MG63 (cell line): ENCODE measurements around the gene PPP1R9B. TPM values are rescaled to one million over a fixed set of nuclear protein-coding genes. Genes with fewer than 3 reads are reported as not detected.
A peak's percentile ranks its signal among the peaks of the same experiment; 100 is the strongest.

Experiments used
- DNase-seq: peaks from one replicate; pipeline ENCODE4 v3.0.0-alpha.2; 2020
- H3K27me3 ChIP-seq: fragments of 250-450 bp; sonication (Bioruptor Pico); 2 replicates; pipeline ENCODE4 v1.5.1; 2020; ENCODE audit warnings: mild to moderate bottlenecking, moderate library complexity
- H3K36me3 ChIP-seq: fragments of 250-450 bp; sonication (Bioruptor Pico); 2 replicates; pipeline ENCODE4 v1.5.1; 2020; ENCODE audit warnings: mild to moderate bottlenecking, moderate library complexity
- H3K4me3 ChIP-seq: fragments of 250-450 bp; sonication (Bioruptor Pico); 2 replicates; pipeline ENCODE4 v1.5.1; 2020; ENCODE audit warnings: mild to moderate bottlenecking, moderate library complexity
- H3K9me3 ChIP-seq: fragments of 250-450 bp; sonication (Bioruptor Pico); 2 replicates; pipeline ENCODE4 v1.5.1; 2020; ENCODE audit warnings: mild to moderate bottlenecking, moderate library complexity
- total RNA-seq: library from RNA; depleted of rRNA; stranded (reverse); fragments of >200 nt; shearing (Covaris generic); gene quantifications from 2 replicates; pipeline ENCODE4 v1.2.3, GENCODE V29; 2014; ENCODE audit warnings: low replicate concordance

The PPP1R9B gene
- total RNA-seq, 1 experiment from 2014 or later = 68.2 TPM

DNA sequence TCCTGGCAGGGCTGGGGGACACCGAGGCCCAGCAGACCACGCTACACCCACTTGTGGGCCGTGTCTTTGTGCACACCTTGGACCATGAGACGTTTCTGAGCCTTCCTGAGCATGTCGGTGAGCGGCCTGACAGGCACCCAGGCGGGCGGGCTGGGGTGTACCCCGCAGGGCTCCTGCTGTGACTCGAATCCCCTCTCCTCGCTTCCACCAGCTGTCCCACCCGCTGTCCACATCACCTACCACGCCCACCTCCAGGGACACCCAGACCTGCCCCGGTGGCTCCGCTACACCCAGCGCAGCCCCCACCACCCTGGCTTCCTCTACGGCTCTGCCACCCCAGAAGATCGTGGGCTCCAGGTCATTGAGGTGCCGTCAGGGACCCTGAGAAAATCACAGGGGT is 16.9 kb upstream of the PPP1R9B start:
- no peaks in the 10 kb centered on the region for H3K36me3 ChIP-seq
- DNase-seq = no peak
- H3K9me3 ChIP-seq = no peaks in the 10 kb centered on the region
- no peak overlapping the region for H3K4me3 ChIP-seq
- H3K27me3 ChIP-seq = no peaks in the 10 kb centered on the region

DNA sequence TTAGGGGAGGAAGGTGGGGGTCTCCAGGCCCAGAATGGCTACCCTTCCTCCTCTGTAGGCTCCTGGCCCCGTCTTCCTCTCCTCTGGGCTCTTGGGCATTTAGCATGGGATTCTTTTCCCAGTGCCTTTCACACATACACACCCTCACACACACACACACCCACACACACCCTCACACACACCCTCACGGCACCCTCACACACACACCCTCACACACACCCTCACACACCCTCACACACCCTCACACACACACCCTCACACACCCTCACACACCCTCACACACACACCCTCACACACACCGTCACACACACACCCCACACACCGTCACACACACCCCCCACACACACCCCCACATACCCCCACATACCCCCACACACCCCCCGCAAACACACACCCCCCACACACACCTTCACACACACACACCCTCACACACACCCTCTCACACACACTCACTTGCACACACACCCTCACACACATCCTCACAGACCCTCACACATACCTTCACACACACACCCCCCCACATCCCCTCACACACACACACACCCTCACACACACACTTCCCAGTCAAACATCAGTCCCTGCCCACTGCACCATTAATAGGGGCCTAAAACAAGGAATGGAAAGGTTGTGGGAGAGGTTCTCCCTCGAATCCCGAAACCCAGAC is 16.2 kb upstream of the PPP1R9B start:
- H3K36me3 ChIP-seq = no peaks in the 10 kb centered on the region
- no peaks in the 10 kb centered on the region for H3K9me3 ChIP-seq
- no peaks in the 10 kb centered on the region for H3K27me3 ChIP-seq
- H3K4me3 ChIP-seq = no peak overlapping the region
- no peak for DNase-seq

DNA sequence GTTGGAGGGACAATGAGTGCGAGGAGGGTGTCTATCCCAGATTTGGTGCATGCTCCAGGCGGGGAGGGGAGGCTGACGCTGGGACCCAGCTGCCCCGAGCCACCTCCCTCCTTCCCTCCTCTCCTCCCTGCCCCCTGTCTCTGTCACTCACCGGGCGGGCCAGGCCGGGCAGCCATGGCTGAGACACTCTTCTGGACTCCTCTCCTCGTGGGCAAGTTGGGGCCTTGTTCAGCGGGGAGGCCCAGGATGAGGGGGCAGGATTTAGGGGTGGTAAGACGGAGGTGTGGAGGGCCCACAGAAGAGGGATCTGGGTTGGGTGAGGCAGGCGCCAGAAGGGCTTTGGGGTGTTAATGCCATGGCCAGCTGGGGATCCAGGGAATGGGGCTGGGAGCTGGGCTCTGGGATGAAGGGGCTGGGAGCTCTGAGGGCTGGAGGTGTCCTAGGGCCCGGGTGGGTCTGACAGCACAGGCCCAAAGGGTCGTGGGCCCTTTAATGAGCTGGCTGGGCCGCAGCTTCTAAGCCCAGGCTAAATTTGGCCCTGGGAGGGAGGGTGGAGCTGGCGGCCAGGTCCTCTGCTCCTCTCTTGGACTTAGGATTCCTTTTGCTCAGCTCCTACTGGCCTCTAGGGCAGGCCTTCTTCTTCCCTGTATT is 15.5 kb upstream of the PPP1R9B start, which contains the start of gene SGCA:
Gene SGCA, plus strand, starts transcription at position 139 of the 651 bp plus-strand sequence. Its CDS starts 36 bp downstream, at position 175.
- Histone ChIP-seq H3K27me3 (no peaks in the 10 kb centered on the region), H3K4me3 (no peak within 1 kb of the TSS), H3K36me3 (no peaks in the 10 kb centered on the region), H3K9me3 (no peaks in the 10 kb centered on the region)
- DNase-seq = no peak

DNA sequence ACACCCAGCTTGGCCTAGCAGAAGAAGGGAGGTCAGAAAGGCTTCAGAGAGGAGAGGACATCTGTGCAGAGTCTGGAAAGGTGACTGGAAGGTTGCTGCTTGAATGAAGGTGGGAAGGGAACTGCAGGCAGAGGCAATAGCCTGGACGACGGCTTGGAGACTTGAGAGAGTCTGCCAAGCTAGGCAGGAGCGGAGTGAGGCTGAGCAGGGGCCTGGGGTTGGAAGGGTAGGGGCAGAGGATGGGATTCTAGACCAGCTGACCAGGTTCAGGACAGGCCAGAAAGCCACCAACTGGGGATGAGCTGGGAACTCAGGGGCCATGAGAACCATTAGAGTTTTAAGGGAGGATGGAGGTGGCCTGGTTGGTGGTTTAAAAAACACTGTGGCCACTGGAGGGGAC is 15.0 kb upstream of the PPP1R9B start:
- H3K4me3 ChIP-seq = no peak overlapping the region

DNA sequence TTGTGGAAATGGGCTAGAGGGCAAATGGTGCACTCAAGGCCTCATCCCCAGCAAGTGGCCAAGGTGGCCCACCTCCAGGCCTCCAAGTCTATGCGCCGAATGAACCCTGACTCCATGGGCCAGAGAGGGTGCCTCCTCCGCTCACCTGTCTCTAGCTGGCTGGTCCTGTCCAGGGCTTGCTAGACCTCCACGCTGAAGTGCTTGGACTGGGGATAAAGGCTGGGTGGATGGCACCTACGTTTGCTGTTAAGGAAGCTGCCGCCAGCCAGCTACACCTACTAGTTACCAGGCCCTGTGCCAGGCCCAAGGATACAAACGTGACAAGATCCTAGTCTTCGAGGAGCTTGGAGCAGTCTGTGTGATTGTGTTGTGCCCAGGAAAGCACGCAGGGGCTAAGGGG is 14.6 kb upstream of the PPP1R9B start:
- no peaks in the 10 kb centered on the region for H3K27me3 ChIP-seq
- no peak overlapping the region for H3K4me3 ChIP-seq
- H3K9me3 ChIP-seq = no peaks in the 10 kb centered on the region
- no peaks in the 10 kb centered on the region for H3K36me3 ChIP-seq
- no peak for DNase-seq

More for the DNA sequence above, 15.0 kb upstream of the PPP1R9B start:
- no peaks in the 10 kb centered on the region for H3K27me3 ChIP-seq
- H3K36me3 ChIP-seq = no peaks in the 10 kb centered on the region
- no peaks in the 10 kb centered on the region for H3K9me3 ChIP-seq
- DNase-seq = no peak

DNA sequence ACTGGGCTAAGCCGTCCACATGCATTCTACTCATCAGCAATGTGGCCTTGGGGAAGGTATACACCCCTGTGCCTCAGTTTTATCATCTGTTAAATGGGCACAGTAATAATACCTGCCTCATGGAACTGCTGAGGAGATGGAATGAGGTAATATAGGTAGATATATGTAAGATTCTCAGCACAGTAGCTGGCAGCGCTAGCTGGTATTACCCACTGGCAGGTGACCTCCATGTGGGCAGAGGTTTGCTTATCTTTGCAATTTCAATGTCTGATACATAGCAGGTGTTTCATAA is 14.2 kb upstream of the PPP1R9B start:
- DNase-seq = no peak
- H3K27me3 ChIP-seq = no peaks in the 10 kb centered on the region
- H3K36me3 ChIP-seq = no peaks in the 10 kb centered on the region
- H3K4me3 ChIP-seq = no peak overlapping the region
- H3K9me3 ChIP-seq = no peaks in the 10 kb centered on the region

DNA sequence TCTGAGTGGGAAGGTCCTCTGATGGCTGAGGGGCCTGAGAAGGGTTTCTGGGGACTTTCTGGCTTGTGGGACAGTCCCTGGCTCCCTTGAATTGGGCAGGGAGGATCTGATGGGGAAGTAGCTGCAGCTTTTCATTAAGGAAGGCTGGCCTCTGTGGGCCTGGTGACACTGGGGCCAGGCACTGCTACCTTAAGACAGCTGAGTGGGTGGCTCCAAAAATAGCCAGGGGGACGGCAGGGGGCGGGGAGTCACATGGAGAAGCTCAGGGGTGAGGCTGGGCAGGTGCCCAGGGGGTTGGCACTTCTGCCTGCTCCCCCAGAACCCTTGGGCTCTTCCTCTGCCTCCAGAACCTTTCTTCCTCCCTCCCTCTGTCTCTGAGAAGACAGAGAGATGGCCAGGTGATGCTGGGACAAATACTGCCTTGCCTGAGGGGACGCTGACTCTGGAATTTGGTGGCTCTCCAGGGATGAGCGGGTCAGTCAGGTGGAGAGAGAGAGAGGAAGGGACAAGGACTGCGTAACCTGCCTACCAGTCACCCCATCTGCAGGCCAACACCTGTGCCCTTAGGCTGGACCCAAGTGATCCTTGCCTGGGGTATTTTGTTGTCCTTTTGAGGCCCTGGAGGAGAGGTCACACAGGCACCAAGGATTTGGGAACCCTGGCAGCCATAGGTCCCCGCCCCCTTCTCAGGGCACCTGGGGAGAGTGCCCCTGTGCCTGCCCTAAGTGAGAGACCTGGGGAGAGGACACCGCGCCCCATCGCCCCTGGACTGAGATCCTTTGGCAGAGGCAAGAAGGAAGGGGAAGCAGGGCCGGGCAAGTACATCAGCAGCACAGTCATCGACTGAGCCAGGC is 13.6 kb upstream of the PPP1R9B start:
- no peak overlapping the region for H3K4me3 ChIP-seq
- no peaks in the 10 kb centered on the region for H3K36me3 ChIP-seq

DNA sequence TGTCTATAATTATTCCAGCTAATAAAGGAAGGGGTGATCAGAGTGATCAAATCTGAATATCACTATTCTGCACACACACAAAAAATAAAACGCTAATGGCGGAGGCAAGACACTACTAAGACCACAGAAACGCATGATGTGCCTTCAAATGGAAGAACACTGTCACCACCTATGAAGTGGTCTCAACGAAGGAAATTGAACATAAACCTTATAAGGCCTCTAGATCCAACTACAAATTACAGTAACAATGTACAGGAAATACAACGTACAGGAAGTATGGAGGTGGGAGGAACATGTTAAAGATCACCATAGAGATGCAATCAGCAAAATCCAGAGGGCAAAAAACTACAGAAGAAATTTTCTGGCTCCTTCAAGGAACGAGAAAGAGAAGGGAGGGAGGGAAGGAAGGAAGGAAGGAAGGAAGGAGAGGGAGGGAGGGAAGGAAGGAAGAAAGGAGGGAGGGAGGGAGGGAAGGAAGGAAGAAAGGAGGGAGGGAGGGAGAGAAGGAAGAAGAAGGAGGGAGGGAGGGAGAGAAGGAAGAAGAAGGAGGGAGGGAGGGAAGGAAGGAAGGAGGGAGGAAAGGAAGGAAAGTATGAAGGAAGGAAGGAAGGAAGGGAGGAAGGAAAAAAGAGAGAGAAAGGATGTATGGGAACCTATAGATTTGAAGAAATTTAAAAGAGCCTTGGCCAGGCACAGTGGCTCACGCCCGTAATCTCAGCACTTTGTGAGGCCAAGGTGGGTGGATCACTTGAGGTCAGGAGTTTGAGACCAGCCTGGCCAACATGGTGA is 12.2 kb upstream of the PPP1R9B start:
- H3K36me3 ChIP-seq = no peaks in the 10 kb centered on the region
- no peaks in the 10 kb centered on the region for H3K27me3 ChIP-seq
- no peaks in the 10 kb centered on the region for H3K9me3 ChIP-seq
- no peak for DNase-seq
- H3K4me3 ChIP-seq = no peak overlapping the region

More for the DNA sequence above, 13.6 kb upstream of the PPP1R9B start:
- Histone ChIP-seq H3K27me3 (no peaks in the 10 kb centered on the region), H3K9me3 (no peaks in the 10 kb centered on the region)
- no peak for DNase-seq

DNA sequence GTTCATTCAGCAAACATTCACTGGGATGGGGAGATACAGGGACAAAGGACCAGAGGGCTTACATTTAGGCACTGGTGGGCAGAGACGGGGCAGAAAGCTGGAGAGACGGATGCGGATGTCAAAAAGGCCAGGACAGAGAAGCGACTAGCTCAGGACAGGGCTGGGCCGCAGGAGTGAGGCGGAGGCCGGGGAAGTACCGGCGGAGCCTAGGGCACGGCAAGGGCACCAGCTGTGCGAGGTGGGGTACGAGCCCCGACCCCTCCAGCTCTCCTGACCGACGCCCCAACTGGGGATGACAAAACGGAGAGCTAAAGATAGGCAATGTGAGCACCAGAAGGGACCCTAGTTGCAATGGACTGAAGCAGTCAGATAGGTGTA is 11.4 kb upstream of the PPP1R9B start:
- Histone ChIP-seq H3K27me3 (no peaks in the 10 kb centered on the region), H3K4me3 (peak overlapping the region; percentile 55), H3K36me3 (no peaks in the 10 kb centered on the region), H3K9me3 (no peaks in the 10 kb centered on the region)
- DNase-seq = no peak

DNA sequence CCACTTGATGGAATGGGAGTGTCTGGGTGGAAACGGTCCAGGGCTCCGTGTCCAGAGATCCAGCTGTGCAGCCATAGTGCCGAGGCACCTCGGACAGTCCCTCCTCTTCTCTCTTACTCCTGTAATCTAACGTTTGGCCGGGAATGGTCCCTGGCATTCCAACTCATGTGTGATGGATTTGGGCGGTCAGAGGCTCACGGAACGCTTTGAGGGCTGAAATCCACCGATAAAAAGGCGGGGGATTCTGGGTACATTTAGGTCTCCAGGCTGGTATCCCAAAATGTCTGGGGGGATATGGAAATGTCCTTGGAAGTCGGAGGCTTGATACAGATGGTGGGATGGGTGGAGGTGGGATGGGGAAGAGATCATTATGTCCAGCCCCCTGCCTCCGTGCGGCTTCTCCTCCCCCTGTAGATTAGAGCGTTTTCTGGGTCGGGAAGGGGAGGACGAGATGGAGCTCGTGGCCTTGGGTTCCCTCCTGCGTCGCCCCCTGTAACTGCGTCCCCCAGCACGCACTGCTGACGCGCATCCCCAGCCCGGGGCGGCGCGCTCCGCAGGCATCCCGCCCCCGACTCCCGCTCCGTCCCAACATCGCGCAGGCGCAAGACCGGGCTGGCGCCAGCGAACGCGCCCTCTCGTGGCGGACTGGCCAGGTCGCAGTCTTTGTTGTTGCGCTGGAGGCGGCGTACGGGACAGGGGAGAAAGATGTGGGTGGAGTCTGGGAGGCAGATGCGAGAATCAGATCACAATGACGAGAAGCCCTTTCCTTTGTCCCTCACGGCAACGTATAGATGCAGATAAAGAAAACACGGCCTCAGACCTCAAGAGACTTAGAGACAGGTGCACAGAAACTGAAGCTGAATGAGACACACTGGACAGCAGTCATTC is 10.8 kb upstream of the PPP1R9B start:
- Histone ChIP-seq H3K36me3 (no peaks in the 10 kb centered on the region), H3K9me3 (no peaks in the 10 kb centered on the region), H3K27me3 (no peaks in the 10 kb centered on the region), H3K4me3 (peak overlapping the region; percentile 55)
- peak; percentile 90 for DNase-seq

DNA sequence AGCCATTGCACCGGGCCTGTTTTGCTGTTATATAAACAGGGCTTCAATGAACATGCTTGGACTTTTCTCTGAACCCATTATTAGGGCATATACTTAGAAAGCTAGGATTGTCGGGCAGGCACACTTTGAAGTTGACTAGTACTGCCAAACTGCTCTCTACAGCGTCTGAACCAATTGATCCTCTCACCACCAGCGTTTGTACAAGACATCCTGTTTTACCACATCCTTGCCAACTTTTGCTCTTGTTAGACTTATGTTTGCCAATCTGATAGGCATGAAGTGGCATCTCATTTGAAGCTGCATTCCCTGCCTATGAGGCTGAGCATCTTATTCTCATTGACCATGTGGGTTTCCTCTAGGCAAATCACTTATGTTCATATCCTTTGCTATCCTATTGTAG is 7.4 kb upstream of the PPP1R9B start:
- no peaks in the 10 kb centered on the region for H3K36me3 ChIP-seq
- no peaks in the 10 kb centered on the region for H3K27me3 ChIP-seq
- H3K4me3 ChIP-seq = no peak overlapping the region
- no peak for DNase-seq
- H3K9me3 ChIP-seq = no peaks in the 10 kb centered on the region

DNA sequence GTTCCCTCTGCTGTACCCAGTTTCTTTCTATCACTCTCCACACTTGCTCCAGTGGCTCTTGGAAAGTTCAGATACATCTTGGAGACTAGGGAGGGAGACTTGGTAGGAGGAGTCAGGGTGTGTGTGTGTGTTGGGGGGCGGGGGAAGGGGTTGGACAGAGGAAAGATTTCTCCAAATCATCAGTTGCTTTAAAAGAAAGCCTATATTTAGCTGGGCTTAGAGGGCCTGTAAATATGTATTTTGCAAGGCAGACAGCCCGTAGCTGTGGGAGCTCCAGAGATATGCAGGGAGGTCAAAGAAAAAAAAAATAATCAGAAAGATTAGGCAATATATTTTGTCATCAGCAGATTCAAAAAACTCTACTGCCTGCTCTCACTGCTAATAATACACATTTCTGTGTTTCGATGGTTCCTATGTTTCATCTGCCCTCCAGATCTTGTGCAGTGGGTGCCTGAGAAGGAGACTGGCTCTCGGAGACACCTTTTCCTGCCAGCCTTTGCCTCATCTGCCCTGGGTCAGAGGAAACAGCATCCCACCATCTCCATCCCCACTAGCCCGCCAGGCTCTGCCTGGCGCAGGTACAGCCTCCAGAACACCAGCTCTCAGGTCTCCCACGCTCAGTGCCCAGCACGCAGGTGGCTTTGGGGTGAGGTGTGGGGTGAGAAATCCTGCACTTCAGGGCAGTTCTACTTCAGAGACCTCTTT is 4.8 kb upstream of the PPP1R9B start:
- peak; percentile 58 for DNase-seq
- Histone ChIP-seq H3K36me3 (no peaks in the 10 kb centered on the region), H3K9me3 (no peaks in the 10 kb centered on the region), H3K27me3 (no peaks in the 10 kb centered on the region), H3K4me3 (no peak overlapping the region)

DNA sequence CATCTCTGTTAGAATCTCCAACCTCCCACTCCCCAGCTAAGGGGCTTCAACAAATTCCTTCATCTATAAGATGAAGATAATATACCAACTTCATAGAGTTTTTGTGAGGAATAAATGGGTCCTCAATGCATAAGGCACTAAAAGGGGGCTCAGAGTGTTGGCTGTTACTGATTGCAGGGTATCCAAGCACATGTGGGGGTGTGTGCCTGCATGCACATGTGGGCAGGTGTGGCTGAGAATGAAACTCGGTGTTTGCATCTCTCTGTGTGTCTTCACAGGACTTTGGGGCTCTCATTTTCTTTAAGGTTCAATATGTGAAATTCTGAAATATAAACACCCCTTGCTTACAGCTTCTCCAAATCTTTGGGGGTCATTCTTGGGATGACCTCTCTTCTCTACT is 4.1 kb upstream of the PPP1R9B start:
- H3K4me3 ChIP-seq = no peak overlapping the region

DNA sequence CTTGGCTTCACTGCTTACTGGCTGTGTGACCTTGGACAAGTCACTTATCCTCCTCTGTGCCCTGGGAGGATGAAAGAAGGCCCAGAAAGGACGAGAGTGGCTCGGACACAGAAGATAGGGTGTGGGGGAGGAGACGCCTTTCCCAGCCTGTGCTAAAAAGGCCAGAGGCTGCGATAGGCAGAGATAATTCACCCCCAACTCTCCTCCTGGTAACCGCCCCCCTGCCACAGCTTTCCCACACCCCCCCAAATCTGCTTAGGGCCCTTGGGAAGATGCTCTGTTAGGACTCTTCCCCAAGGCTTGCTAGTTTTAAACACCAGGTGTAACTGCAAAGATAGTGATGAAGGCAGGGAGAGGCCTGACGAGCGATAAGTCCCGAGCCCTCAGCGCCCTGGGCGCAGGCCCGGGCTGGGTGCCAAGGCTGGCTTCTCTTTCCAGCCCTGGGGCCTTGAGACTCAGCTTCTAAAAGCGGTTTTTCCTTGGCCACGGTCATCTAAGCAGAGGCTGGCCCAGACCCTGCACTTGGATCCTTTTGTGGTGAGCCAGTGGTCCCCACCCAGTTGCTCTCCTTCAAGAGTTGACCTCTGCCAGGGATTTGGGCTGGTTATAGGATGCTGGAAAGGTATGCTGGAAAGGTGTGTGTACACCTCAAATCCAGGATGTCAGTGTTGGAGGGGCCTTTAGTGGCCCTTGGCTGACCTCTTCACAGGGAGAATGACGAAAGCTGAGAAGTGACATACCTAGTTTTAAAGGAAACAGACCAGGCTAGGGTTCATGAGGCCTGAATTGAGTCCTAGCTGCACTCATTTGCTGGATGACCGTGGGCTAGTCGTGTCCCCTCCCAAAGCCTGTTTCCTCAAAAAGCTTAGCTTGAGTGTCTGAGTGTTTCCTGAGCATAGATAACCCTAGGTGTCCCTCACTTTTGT is 3.4 kb upstream of the PPP1R9B start:
- Histone ChIP-seq H3K9me3 (no peaks in the 10 kb centered on the region), H3K4me3 (no peak overlapping the region), H3K36me3 (peaks cover 4% of the 10 kb centered on the region), H3K27me3 (no peaks in the 10 kb centered on the region)
- peak; percentile 84 for DNase-seq

More for the DNA sequence above, 4.1 kb upstream of the PPP1R9B start:
- Histone ChIP-seq H3K36me3 (no peaks in the 10 kb centered on the region; the same call in 1 of the 2 replicates), H3K9me3 (no peaks in the 10 kb centered on the region), H3K27me3 (no peaks in the 10 kb centered on the region)
- no peak for DNase-seq

DNA sequence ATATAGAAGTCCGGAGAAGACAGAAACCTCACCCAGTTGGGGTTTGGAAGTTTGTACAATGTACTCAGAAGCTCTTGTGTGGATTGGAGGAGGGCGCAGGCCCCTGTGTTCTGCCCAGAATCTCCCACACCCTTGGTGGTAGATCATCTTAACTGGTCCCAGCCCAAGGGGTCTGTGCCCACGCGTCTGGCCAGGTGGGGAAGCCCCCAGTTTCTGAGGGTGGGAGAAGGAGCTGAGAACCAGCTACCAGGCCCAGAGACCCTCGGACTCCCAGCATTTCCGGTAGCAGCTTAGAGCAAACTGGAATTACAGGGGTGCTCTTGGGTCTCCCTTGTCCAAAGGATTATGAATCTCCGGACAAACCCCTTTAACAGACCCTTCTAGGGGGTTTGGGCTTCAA is 2.3 kb upstream of the PPP1R9B start:
- H3K4me3 ChIP-seq = peak overlapping the region; percentile 65
- no peaks in the 10 kb centered on the region for H3K27me3 ChIP-seq
- no peaks in the 10 kb centered on the region for H3K9me3 ChIP-seq
- peaks cover 15% of the 10 kb centered on the region for H3K36me3 ChIP-seq
- no peak for DNase-seq
